Karpas-422 (cell line): ENCODE data around the gene AMOTL1. TPM values are rescaled to one million over a fixed set of nuclear protein-coding genes. Genes with fewer than 3 reads are reported as not detected.
A peak's percentile ranks its signal among the peaks of the same experiment; 100 is the strongest.

ENCODE experiments used
- DNase-seq: peaks from one replicate; pipeline ENCODE4 v3.0.0-alpha.2; 2015
- H2AFZ ChIP-seq: fragments of 200-600 bp; sonication (generic); 2 replicates; pipeline ENCODE4 v1.6.1; 2014; ENCODE audit warnings: antibody characterized with exemption, low read length, mixed read lengths
- H3K27ac ChIP-seq: fragments of 200-600 bp; sonication (generic); 2 replicates; pipeline ENCODE4 v1.5.1; 2014; ENCODE audit warnings: mild to moderate bottlenecking, low read length, moderate library complexity
- H3K27me3 ChIP-seq: fragments of 200-600 bp; sonication (generic); 2 replicates; pipeline ENCODE4 v1.6.1; 2014; ENCODE audit warnings: low read length, mixed read lengths
- H3K36me3 ChIP-seq: fragments of 200-600 bp; sonication (generic); 2 replicates; pipeline ENCODE4 v1.6.1; 2014; ENCODE audit warnings: low read length, mixed read lengths; ENCODE audit not compliant: insufficient read depth
- H3K4me1 ChIP-seq: fragments of 200-600 bp; sonication (generic); 2 replicates; pipeline ENCODE4 v1.6.1; 2014; ENCODE audit warnings: mild to moderate bottlenecking, low read length, mixed read lengths
- H3K4me2 ChIP-seq: fragments of 200-600 bp; sonication (generic); 2 replicates; pipeline ENCODE4 v1.6.1; 2014; ENCODE audit warnings: low read length, low read depth, mild to moderate bottlenecking; ENCODE audit not compliant: poor library complexity, severe bottlenecking
- H3K4me3 ChIP-seq: fragments of 200-600 bp; sonication (generic); 2 replicates; pipeline ENCODE4 v1.5.1; 2014; ENCODE audit warnings: mild to moderate bottlenecking, antibody characterized with exemption, low read length, mixed read lengths
- H3K79me2 ChIP-seq: fragments of 200-600 bp; sonication (generic); 2 replicates; pipeline ENCODE4 v1.6.1; 2014; ENCODE audit warnings: mild to moderate bottlenecking, low read length, mixed read lengths
- H3K9ac ChIP-seq: fragments of 200-600 bp; sonication (generic); 2 replicates; pipeline ENCODE4 v1.6.0; 2014; ENCODE audit warnings: low read length
- H3K9me2 ChIP-seq: fragments of 200-600 bp; sonication (generic), shearing (Covaris generic); replicated peaks from 2 replicates; pipeline ENCODE4 v1.6.0; 2014; ENCODE audit warnings: mild to moderate bottlenecking, low read length, moderate library complexity; ENCODE audit not compliant: insufficient read depth
- H3K9me3 ChIP-seq: fragments of 300-700, 200-600 bp; sonication (generic); 2 replicates; pipeline ENCODE4 v1.6.1; 2014; ENCODE audit warnings: low read length, mixed read lengths
- H4K20me1 ChIP-seq: fragments of 200-600 bp; sonication (generic); 2 replicates; pipeline ENCODE4 v1.6.1; 2014; ENCODE audit warnings: mild to moderate bottlenecking, antibody characterized with exemption, low read length, low read depth; ENCODE audit not compliant: insufficient read depth
- total RNA-seq: library from RNA; depleted of rRNA; stranded (reverse); fragments of >200 nt; shearing (Covaris generic); gene quantifications from 2 replicates; pipeline ENCODE4 v1.2.3, GENCODE V29; 2014; ENCODE audit warnings: low replicate concordance

Gene AMOTL1
- total RNA-seq, 1 experiment from 2014 or later: 0.04 TPM

GRCh38 chr11:94758666-94759065 is 9.5 kb upstream of the AMOTL1 start:
- no peaks in the 10 kb centered on the region for H3K9me3 ChIP-seq
- no peak overlapping the region for H3K9ac ChIP-seq
- no peaks in the 10 kb centered on the region for H3K36me3 ChIP-seq
- H3K27ac ChIP-seq: no peak overlapping the region
- H3K9me2 ChIP-seq: no peaks in the 10 kb centered on the region
- H3K4me2 ChIP-seq: no peak overlapping the region
- no peaks in the 10 kb centered on the region for H3K79me2 ChIP-seq
- H3K4me3 ChIP-seq: no peak overlapping the region
- H3K4me1 ChIP-seq: no peaks in the 10 kb centered on the region
- DNase-seq: no peak
- H4K20me1 ChIP-seq: no peaks in the 10 kb centered on the region
- 0 out of 2 replicates have a peak, but pooled peaks cover 3% of the 10 kb centered on the region for H3K27me3 ChIP-seq
- no peak overlapping the region for H2AFZ ChIP-seq

- no peak for DNase-seq
- Histone ChIP-seq H2AFZ (no peak overlapping the region), H3K4me1 (no peaks in the 10 kb centered on the region), H3K9me2 (no peaks in the 10 kb centered on the region), H4K20me1 (no peaks in the 10 kb centered on the region), H3K79me2 (no peaks in the 10 kb centered on the region), H3K27ac (no peak overlapping the region), H3K36me3 (no peaks in the 10 kb centered on the region), H3K27me3 (peaks cover 6% of the 10 kb centered on the region; the same call in 1 of the 2 replicates), H3K9me3 (no peaks in the 10 kb centered on the region), H3K4me3 (no peak overlapping the region), H3K9ac (no peak overlapping the region), H3K4me2 (no peak overlapping the region)
Observed at GRCh38 chr11:94759522-94759921, 8.6 kb upstream of the AMOTL1 start.

GRCh38 chr11:94760296-94760695 is 7.9 kb upstream of the AMOTL1 start:
- DNase-seq: no peak
- Histone ChIP-seq H3K9ac (no peak overlapping the region), H2AFZ (no peak overlapping the region), H3K9me3 (no peaks in the 10 kb centered on the region), H3K4me1 (no peaks in the 10 kb centered on the region), H3K4me3 (no peak overlapping the region), H3K27me3 (peaks cover 3% of the 10 kb centered on the region; the same call in 1 of the 2 replicates), H3K27ac (no peak overlapping the region), H3K4me2 (no peak overlapping the region), H3K36me3 (no peaks in the 10 kb centered on the region), H3K79me2 (no peaks in the 10 kb centered on the region), H4K20me1 (no peaks in the 10 kb centered on the region), H3K9me2 (no peaks in the 10 kb centered on the region)

GRCh38 chr11:94762208-94762607 is 5.9 kb upstream of the AMOTL1 start:
- Histone ChIP-seq H3K9ac (no peak overlapping the region), H3K36me3 (no peaks in the 10 kb centered on the region), H3K27me3 (peaks cover 3% of the 10 kb centered on the region; the same call in 1 of the 2 replicates), H3K4me1 (no peaks in the 10 kb centered on the region), H3K4me3 (no peak overlapping the region), H3K27ac (no peak overlapping the region), H3K4me2 (no peak overlapping the region), H3K9me2 (no peaks in the 10 kb centered on the region), H3K79me2 (no peaks in the 10 kb centered on the region), H3K9me3 (no peaks in the 10 kb centered on the region), H4K20me1 (no peaks in the 10 kb centered on the region), H2AFZ (no peak overlapping the region)
- DNase-seq: peak; percentile 65

GRCh38 chr11:94762995-94763394 is 5.2 kb upstream of the AMOTL1 start:
- H4K20me1 ChIP-seq: no peaks in the 10 kb centered on the region
- H3K27ac ChIP-seq: no peak overlapping the region
- no peak for DNase-seq
- no peak overlapping the region for H3K9ac ChIP-seq
- no peak overlapping the region for H3K4me3 ChIP-seq
- no peak overlapping the region for H2AFZ ChIP-seq
- H3K36me3 ChIP-seq: no peaks in the 10 kb centered on the region
- no peaks in the 10 kb centered on the region for H3K9me2 ChIP-seq
- H3K4me1 ChIP-seq: no peaks in the 10 kb centered on the region
- peaks cover 3% of the 10 kb centered on the region; the same call in 1 of the 2 replicates for H3K27me3 ChIP-seq
- H3K4me2 ChIP-seq: no peak overlapping the region
- H3K9me3 ChIP-seq: no peaks in the 10 kb centered on the region
- no peaks in the 10 kb centered on the region for H3K79me2 ChIP-seq

GRCh38 chr11:94766713-94767206 is 1.4 kb upstream of the AMOTL1 start:
- no peak overlapping the region for H3K4me3 ChIP-seq
- H3K4me1 ChIP-seq: no peaks in the 10 kb centered on the region
- H3K27ac ChIP-seq: no peak overlapping the region
- H3K9me2 ChIP-seq: no peaks in the 10 kb centered on the region
- H3K27me3 ChIP-seq: peaks cover 3% of the 10 kb centered on the region; the same call in 1 of the 2 replicates
- H3K4me2 ChIP-seq: no peak overlapping the region
- DNase-seq: no peak
- no peak overlapping the region for H3K9ac ChIP-seq
- H3K36me3 ChIP-seq: no peaks in the 10 kb centered on the region
- H2AFZ ChIP-seq: no peak overlapping the region
- H4K20me1 ChIP-seq: no peaks in the 10 kb centered on the region
- no peaks in the 10 kb centered on the region for H3K79me2 ChIP-seq
- H3K9me3 ChIP-seq: no peaks in the 10 kb centered on the region

GRCh38 chr11:94767291-94767690 is 865 bp upstream of the AMOTL1 start:
- Histone ChIP-seq H3K27me3 (peaks cover 3% of the 10 kb centered on the region; the same call in 1 of the 2 replicates), H3K9me3 (no peaks in the 10 kb centered on the region), H4K20me1 (no peaks in the 10 kb centered on the region), H3K4me1 (no peaks in the 10 kb centered on the region), H3K9me2 (no peaks in the 10 kb centered on the region), H3K4me2 (no peak overlapping the region), H3K36me3 (no peaks in the 10 kb centered on the region), H3K79me2 (no peaks in the 10 kb centered on the region), H2AFZ (no peak overlapping the region), H3K4me3 (no peak overlapping the region), H3K27ac (no peak overlapping the region), H3K9ac (no peak overlapping the region)
- DNase-seq: no peak

- Histone ChIP-seq H3K4me2 (no peak overlapping the region), H3K9ac (no peak overlapping the region), H3K4me3 (no peak overlapping the region), H2AFZ (no peak overlapping the region), H3K27ac (no peak overlapping the region), H3K9me2 (no peaks in the 10 kb centered on the region), H3K27me3 (peaks cover 2% of the 10 kb centered on the region; the same call in 1 of the 2 replicates), H3K79me2 (no peaks in the 10 kb centered on the region), H3K4me1 (no peaks in the 10 kb centered on the region), H3K36me3 (no peaks in the 10 kb centered on the region), H4K20me1 (no peaks in the 10 kb centered on the region), H3K9me3 (no peaks in the 10 kb centered on the region)
- no peak for DNase-seq
Observed at GRCh38 chr11:94768602-94769541, 716 bp downstream of the AMOTL1 start.
